Osteoblast (primary cell): Measurements from ENCODE around the gene RANBP1. TPM values are rescaled to one million over a fixed set of nuclear protein-coding genes. Genes with fewer than 3 reads are reported as not detected.

ENCODE experiments used
- DNase-seq: peaks from one replicate; pipeline ENCODE4 v3.0.0; 2011; ENCODE audit warnings: low spot score, mixed read lengths; ENCODE audit not compliant: insufficient read length; ENCODE audit errors: missing footprints
- H2AFZ ChIP-seq: 2 replicates; pipeline ENCODE4 v1.6.0; 2011; ENCODE audit warnings: mild to moderate bottlenecking, low read length
- H3K27ac ChIP-seq: 2 replicates; pipeline ENCODE4 v1.5.1; 2011; ENCODE audit warnings: mild to moderate bottlenecking, low read depth, low read length, moderate library complexity
- H3K27me3 ChIP-seq: 2 replicates; pipeline ENCODE4 v1.6.0; 2012; ENCODE audit warnings: mild to moderate bottlenecking, control low read depth, inconsistent platforms, low read length, moderate library complexity; ENCODE audit not compliant: insufficient read depth
- H3K36me3 ChIP-seq: 2 replicates; pipeline ENCODE4 v1.5.1; 2011; ENCODE audit warnings: mild to moderate bottlenecking, low read length, control low read depth, moderate library complexity; ENCODE audit not compliant: insufficient read depth
- H3K4me1 ChIP-seq: 2 replicates; pipeline ENCODE4 v1.5.1; 2011; ENCODE audit warnings: mild to moderate bottlenecking, low read length, control low read depth, moderate library complexity; ENCODE audit not compliant: insufficient read depth
- H3K4me2 ChIP-seq: 2 replicates; pipeline ENCODE4 v1.6.0; 2011; ENCODE audit warnings: mild to moderate bottlenecking, low read length; ENCODE audit not compliant: insufficient read depth
- H3K4me3 ChIP-seq: fragments of 200-600 bp; sonication (generic); 3 replicates; pipeline ENCODE4 v1.5.1; 2012; ENCODE audit warnings: mild to moderate bottlenecking, low read length, inconsistent platforms; ENCODE audit not compliant: insufficient read depth
- H3K79me2 ChIP-seq: 2 replicates; pipeline ENCODE4 v1.6.0; 2012; ENCODE audit warnings: mild to moderate bottlenecking, low read length, control low read depth, inconsistent platforms; ENCODE audit not compliant: insufficient read depth
- H3K9me3 ChIP-seq: 2 replicates; pipeline ENCODE4 v1.5.1; 2011; ENCODE audit warnings: low read depth, low read length, control low read depth
- H4K20me1 ChIP-seq: 2 replicates; pipeline ENCODE4 v1.6.0; 2012; ENCODE audit warnings: mild to moderate bottlenecking, low read length, control low read depth; ENCODE audit not compliant: insufficient read depth
- CTCF ChIP-seq: IDR thresholded peaks from 2 replicates; pipeline ENCODE4 v1.5.1; 2011; ENCODE audit warnings: mild to moderate bottlenecking, low read depth, low read length, moderate library complexity; ENCODE audit errors: extremely low read depth
- total RNA-seq: library from RNA; depleted of rRNA; stranded (reverse); fragments of >200 nt; gene quantifications from 2 replicates; pipeline ENCODE4 v1.2.3, GENCODE V29; 2012

The RANBP1 gene
- total RNA-seq, 1 donor = 85.8 TPM

GRCh38 chr22:20089977-20090729 is 25.8 kb upstream of the RANBP1 start:
- Histone ChIP-seq H3K79me2 (peaks cover 85% of the 10 kb centered on the region), H4K20me1 (peaks cover 30% of the 10 kb centered on the region), H3K4me3 (no peak overlapping the region), H3K4me2 (no peak overlapping the region), H2AFZ (no peak overlapping the region), H3K4me1 (peaks cover 8% of the 10 kb centered on the region), H3K27me3 (no peaks in the 10 kb centered on the region), H3K27ac (peak overlapping the region; percentile 3), H3K9me3 (no peaks in the 10 kb centered on the region), H3K36me3 (peaks cover 94% of the 10 kb centered on the region)
- no peak for TF ChIP-seq CTCF
- peak; percentile 98 for DNase-seq

GRCh38 chr22:20090730-20091240 is 25.1 kb upstream of the RANBP1 start:
- Histone ChIP-seq H3K4me3 (no peak overlapping the region), H2AFZ (no peak overlapping the region), H3K4me1 (peaks cover 8% of the 10 kb centered on the region), H4K20me1 (peaks cover 24% of the 10 kb centered on the region), H3K36me3 (peaks cover 97% of the 10 kb centered on the region), H3K27ac (no peak overlapping the region), H3K9me3 (no peaks in the 10 kb centered on the region), H3K4me2 (no peak overlapping the region), H3K79me2 (peaks cover 84% of the 10 kb centered on the region), H3K27me3 (no peaks in the 10 kb centered on the region)
- no peak for TF ChIP-seq CTCF
- DNase-seq = peak; percentile 79

- Histone ChIP-seq H2AFZ (no peak overlapping the region), H3K4me3 (no peak overlapping the region), H3K4me2 (no peak overlapping the region), H3K27me3 (no peaks in the 10 kb centered on the region), H3K9me3 (no peaks in the 10 kb centered on the region), H3K27ac (no peak overlapping the region), H3K79me2 (peaks cover 82% of the 10 kb centered on the region), H3K4me1 (peaks cover 8% of the 10 kb centered on the region), H3K36me3 (peaks cover 97% of the 10 kb centered on the region), H4K20me1 (peaks cover 15% of the 10 kb centered on the region)
- no peak for TF ChIP-seq CTCF
- no peak for DNase-seq
These were observed 24.0 kb upstream of the RANBP1 start for GRCh38 chr22:20091690-20092476.

GRCh38 chr22:20092477-20092854 is 23.4 kb upstream of the RANBP1 start:
- no peak for TF ChIP-seq CTCF
- no peak overlapping the region for H3K4me3 ChIP-seq
- H3K79me2 ChIP-seq = peaks cover 82% of the 10 kb centered on the region
- H3K36me3 ChIP-seq = peaks cover 96% of the 10 kb centered on the region
- peak; percentile 51 for DNase-seq
- H4K20me1 ChIP-seq = peaks cover 17% of the 10 kb centered on the region
- no peak overlapping the region for H3K4me2 ChIP-seq
- no peak overlapping the region for H2AFZ ChIP-seq
- no peaks in the 10 kb centered on the region for H3K27me3 ChIP-seq
- H3K27ac ChIP-seq = no peak overlapping the region
- no peaks in the 10 kb centered on the region for H3K9me3 ChIP-seq
- peaks cover 8% of the 10 kb centered on the region for H3K4me1 ChIP-seq
